ENCODE measurements around the gene MRGPRF.

DNA sequence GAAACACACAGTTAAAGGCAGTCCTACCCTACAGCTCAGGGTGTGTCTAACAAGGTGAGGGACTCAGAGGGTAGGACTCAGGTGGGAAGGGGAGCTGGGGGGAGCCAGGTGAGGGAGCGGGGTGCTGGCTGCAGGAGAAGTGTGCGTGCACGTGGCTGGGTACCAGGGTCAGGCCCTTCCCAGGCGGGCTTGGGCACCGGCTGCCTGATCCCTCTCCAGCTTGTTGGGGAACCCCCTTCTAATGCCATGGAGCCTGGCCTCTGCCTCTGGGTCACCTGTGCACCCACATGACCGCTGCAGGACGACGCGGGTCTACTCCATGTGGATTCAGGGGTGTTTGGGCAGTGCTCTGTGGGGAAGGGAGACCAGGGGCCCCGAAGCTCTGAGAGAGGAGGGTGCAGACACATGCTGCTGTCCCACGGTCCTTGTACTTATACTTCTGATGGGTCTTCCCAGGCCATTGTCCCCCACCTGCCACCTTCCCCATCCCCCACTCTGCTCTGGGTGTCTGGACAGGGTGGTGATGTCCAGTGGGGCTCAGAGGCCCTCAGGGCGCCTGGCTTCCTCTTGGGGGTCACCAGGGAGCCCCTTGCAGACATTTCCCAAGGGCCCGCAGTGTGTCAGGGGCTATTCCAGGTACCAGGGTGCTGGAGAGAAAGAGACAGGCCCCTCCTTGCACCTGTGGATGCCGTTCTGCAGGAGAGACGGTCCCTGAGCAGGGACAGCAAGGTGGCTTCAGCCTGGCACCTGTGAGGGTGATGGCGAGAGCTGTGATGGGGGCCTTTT is 21.9 kb downstream of the MRGPRF start:
- TF ChIP-seq, protein P1, sequence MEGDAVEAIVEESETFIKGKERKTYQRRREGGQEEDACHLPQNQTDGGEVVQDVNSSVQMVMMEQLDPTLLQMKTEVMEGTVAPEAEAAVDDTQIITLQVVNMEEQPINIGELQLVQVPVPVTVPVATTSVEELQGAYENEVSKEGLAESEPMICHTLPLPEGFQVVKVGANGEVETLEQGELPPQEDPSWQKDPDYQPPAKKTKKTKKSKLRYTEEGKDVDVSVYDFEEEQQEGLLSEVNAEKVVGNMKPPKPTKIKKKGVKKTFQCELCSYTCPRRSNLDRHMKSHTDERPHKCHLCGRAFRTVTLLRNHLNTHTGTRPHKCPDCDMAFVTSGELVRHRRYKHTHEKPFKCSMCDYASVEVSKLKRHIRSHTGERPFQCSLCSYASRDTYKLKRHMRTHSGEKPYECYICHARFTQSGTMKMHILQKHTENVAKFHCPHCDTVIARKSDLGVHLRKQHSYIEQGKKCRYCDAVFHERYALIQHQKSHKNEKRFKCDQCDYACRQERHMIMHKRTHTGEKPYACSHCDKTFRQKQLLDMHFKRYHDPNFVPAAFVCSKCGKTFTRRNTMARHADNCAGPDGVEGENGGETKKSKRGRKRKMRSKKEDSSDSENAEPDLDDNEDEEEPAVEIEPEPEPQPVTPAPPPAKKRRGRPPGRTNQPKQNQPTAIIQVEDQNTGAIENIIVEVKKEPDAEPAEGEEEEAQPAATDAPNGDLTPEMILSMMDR (IDR thresholded peaks at IDR 0.05): no peak
- TF ChIP-seq POLR2A (IDR thresholded peaks at IDR 0.05) (no peak), EP300 (IDR thresholded peaks at IDR 0.05) (no peak), POLR2AphosphoS5 (IDR thresholded peaks at IDR 0.05) (no peak)
